Transverse colon (tissue), 4 donors: ENCODE measurements around the gene MRAS.

ENCODE experiments used
- CTCF ChIP-seq, 5 experiments: fragments of 200-600 bp in 3 of 5; fragments of 450-650 bp in 2 of 5; sonication (generic) in 3 of 5; IDR thresholded peaks; 1 replicate in 2 of 5; 2 replicates in 3 of 5; pipeline ENCODE4 v1.5.1; 2016 to 2017; ENCODE audit warnings: antibody characterized with exemption in 5 of 5, inconsistent platforms in 3 of 5, mild to moderate bottlenecking in 2 of 5, moderate library complexity in 1 of 5
- POLR2A ChIP-seq: fragments of 450-650 bp; IDR thresholded peaks from one replicate; pipeline ENCODE4 v1.6.1; 2016; ENCODE audit warnings: antibody characterized with exemption, mild to moderate bottlenecking, moderate library complexity
- POLR2AphosphoS5 ChIP-seq, 3 donors: sonication (generic); formaldehyde crosslinking; IDR thresholded peaks; one replicate each; pipeline ENCODE4 v1.6.1; 2016; ENCODE audit warnings: antibody characterized with exemption in 3 of 3

- no peak for TF ChIP-seq CTCF (IDR thresholded peaks at IDR 0.05)
- no peak for TF ChIP-seq POLR2A
- no peak for TF ChIP-seq POLR2AphosphoS5 (IDR thresholded peaks at IDR 0.05)
These were observed 92.9 kb downstream of the MRAS start for GRCh38 chr3:138441256-138441655.
